GM12878 (cell line): ENCODE results near the gene NALF2. TPM values are rescaled to one million over a fixed set of nuclear protein-coding genes. Genes with fewer than 3 reads are reported as not detected.

ENCODE experiments used
- ATAC-seq: fragments of 200-7000 bp; cut with Tn5 transposase; 3 replicates; pipeline ENCODE4 v1.9.1; 2020; ENCODE audit warnings: mild to moderate bottlenecking, moderate library complexity
- BruUV-seq: library from RNA; stranded (reverse); fragments of 400-500 nt; replicated peaks from 2 replicates; lab custom pipeline; 2021; lab: Mats Ljungman, UMichigan
- CTCF ChIA-PET: fragments of 300-600 bp; sonication (Branson Sonifier 250); formaldehyde crosslinking; extraction: SDS; loops from one replicate; lab custom pipeline; 2021; ENCODE audit warnings: inconsistent platforms; lab: Yijun Ruan, JAX
- POLR2A ChIA-PET: fragments of 350-600 bp; formaldehyde crosslinking; extraction: SDS; loops from one replicate; lab custom pipeline; 2021; ENCODE audit warnings: inconsistent platforms; lab: Charles Lee
- RAD21 ChIA-PET: fragments of 300-600 bp; sonication (Branson Sonifier 250); formaldehyde crosslinking; loops from one replicate; lab custom pipeline; 2023; ENCODE audit warnings: antibody characterized with exemption; ENCODE audit not compliant: unreplicated experiment; lab: Charles Lee
- SMC1A ChIA-PET: fragments of 300-600 bp; sonication (Branson Sonifier 250); formaldehyde crosslinking; loops from one replicate; lab custom pipeline; 2023; ENCODE audit not compliant: unreplicated experiment, uncharacterized antibody; lab: Charles Lee
- DNase-seq: peaks from one replicate; pipeline ENCODE4 v3.0.0-alpha.2; 2011; ENCODE audit warnings: low read depth, low spot score
- FAIRE-seq: peaks from 3 replicates; lab custom pipeline; 2011; peaks lifted over from hg19 to GRCh38; lab: Jason Lieb, UNC
- H2AFZ ChIP-seq: 2 replicates; pipeline ENCODE4 v1.6.0; 2011; ENCODE audit warnings: low read depth, low read length, control low read depth; ENCODE audit not compliant: control insufficient read depth
- H3K27ac ChIP-seq: 2 replicates; pipeline ENCODE4 v1.5.1; 2011; ENCODE audit warnings: control low read depth; ENCODE audit not compliant: control insufficient read depth, insufficient read depth
- H3K27me3 ChIP-seq, 2 experiments: replicated peaks in 1 of 2; 2 replicates each; pipeline versions ENCODE4 v1.6.0 to v1.6.1; 2011; ENCODE audit warnings: low read length in 1 of 2; ENCODE audit not compliant: control insufficient read depth in 2 of 2, insufficient read depth in 2 of 2
- H3K36me3 ChIP-seq, 2 experiments: 2 replicates each; pipeline ENCODE4 v1.5.1; 2011; ENCODE audit warnings: low read length in 1 of 2; ENCODE audit not compliant: control insufficient read depth in 2 of 2, insufficient read depth in 2 of 2
- H3K4me1 ChIP-seq: 2 replicates; pipeline ENCODE4 v1.6.1; 2011; ENCODE audit warnings: mild to moderate bottlenecking, low read length, moderate library complexity, mixed read lengths; ENCODE audit not compliant: control insufficient read depth, insufficient read depth
- H3K4me2 ChIP-seq: 2 replicates; pipeline ENCODE4 v1.6.0; 2011; ENCODE audit warnings: control low read depth; ENCODE audit not compliant: control insufficient read depth, insufficient read depth
- H3K4me3 ChIP-seq: fragments of 200-600 bp; sonication (generic); 2 replicates; pipeline ENCODE4 v1.5.1; 2016
- H3K79me2 ChIP-seq: 2 replicates; pipeline ENCODE4 v1.6.0; 2011; ENCODE audit warnings: low read length; ENCODE audit not compliant: control insufficient read depth, insufficient read depth
- H3K9ac ChIP-seq: 2 replicates; pipeline ENCODE4 v1.8.0; 2011; ENCODE audit warnings: low read length, control low read depth, mixed read lengths; ENCODE audit not compliant: control insufficient read depth, insufficient read depth
- H3K9me3 ChIP-seq: replicated peaks from 3 replicates; pipeline ENCODE4 v1.5.1; 2011; ENCODE audit warnings: mild to moderate bottlenecking, low read length; ENCODE audit not compliant: control insufficient read depth, insufficient read depth
- H4K20me1 ChIP-seq: 2 replicates; pipeline ENCODE4 v1.6.0; 2011; ENCODE audit not compliant: control insufficient read depth, insufficient read depth
- CHD4 ChIP-seq: fragments of 200-600 bp; sonication (generic); IDR thresholded peaks from 2 replicates; pipeline ENCODE4 v1.6.1; 2016; ENCODE audit warnings: mild to moderate bottlenecking
- FOXK2 ChIP-seq: fragments of 450-650 bp; IDR thresholded peaks from 2 replicates; pipeline ENCODE4 v1.6.1; 2017; ENCODE audit warnings: mild to moderate bottlenecking, moderate library complexity
- IKZF2 ChIP-seq, 2 experiments: fragments of 450-650 bp; IDR thresholded peaks; 2 replicates each; pipeline ENCODE4 v1.6.1; 2017; ENCODE audit warnings: mild to moderate bottlenecking in 2 of 2, moderate library complexity in 2 of 2
- KLF5 ChIP-seq: fragments of 450-650 bp; IDR thresholded peaks from 2 replicates; pipeline ENCODE4 v1.6.1; 2014; ENCODE audit warnings: mild to moderate bottlenecking; ENCODE audit not compliant: partially characterized antibody
- NR2C2 ChIP-seq: IDR thresholded peaks from 2 replicates; pipeline ENCODE4 v1.6.1; 2011; ENCODE audit warnings: borderline replicate concordance, low read depth; ENCODE audit not compliant: control insufficient read depth, insufficient read length
- NRF1 ChIP-seq: conservative IDR thresholded peaks from 2 replicates; pipeline ENCODE4 v1.6.1; 2011; ENCODE audit warnings: mild to moderate bottlenecking, low read depth, low read length, improper control_type of control experiment
- SIX5 ChIP-seq: IDR thresholded peaks from 2 replicates; pipeline ENCODE4 v1.6.1; 2011; ENCODE audit warnings: mild to moderate bottlenecking, low read depth, low read length, moderate library complexity; ENCODE audit not compliant: severe bottlenecking
- SMAD5 ChIP-seq: IDR thresholded peaks from 2 replicates; pipeline ENCODE4 v1.6.1; 2016; ENCODE audit warnings: antibody characterized with exemption, low read depth
- SMARCA5 ChIP-seq: fragments of 450-650 bp; IDR thresholded peaks from 2 replicates; pipeline ENCODE4 v1.6.1; 2017; ENCODE audit warnings: mild to moderate bottlenecking
- SPI1 ChIP-seq: IDR thresholded peaks from 2 replicates; pipeline ENCODE4 v1.6.1; 2011; ENCODE audit warnings: low read depth, mild to moderate bottlenecking, low read length, moderate library complexity, borderline replicate concordance; ENCODE audit not compliant: insufficient read depth
- SRF ChIP-seq, 2 experiments: IDR thresholded peaks; 2 replicates each; pipeline ENCODE4 v1.6.1; 2011; ENCODE audit warnings: low read depth in 2 of 2, low read length in 2 of 2, mild to moderate bottlenecking in 1 of 2, moderate library complexity in 1 of 2
- TCF7 ChIP-seq: IDR thresholded peaks from 2 replicates; pipeline ENCODE4 v1.6.1; 2014; ENCODE audit warnings: antibody characterized with exemption, borderline replicate concordance
- ZBED1 ChIP-seq: IDR thresholded peaks from 2 replicates; pipeline ENCODE4 v1.6.1; 2016; ENCODE audit warnings: borderline replicate concordance
- ZNF24 ChIP-seq: fragments of 450-650 bp; IDR thresholded peaks from 2 replicates; pipeline ENCODE4 v1.6.1; 2017; ENCODE audit warnings: antibody characterized with exemption, mild to moderate bottlenecking
- WGBS: methylation state at CpG from one replicate; pipeline ENCODE4 v1.1.6; 2016; ENCODE audit warnings: low lambda C conversion rate; ENCODE audit not compliant: insufficient replicate concordance, insufficient coverage; ENCODE audit errors: missing lambda C conversion rate; 5-methylcytosine and 5-hydroxymethylcytosine counted together
- in situ Hi-C: fragments of 300-500 bp; cut with MboI; formaldehyde crosslinking; loops from 9 replicates; pipeline ENCODE4 v1.14.3; 2018; ENCODE audit warnings: mixed read lengths
- intact Hi-C: fragments of 100-400 bp; cut with micrococcal nuclease; formaldehyde crosslinking; loops from one replicate; pipeline ENCODE4 v1.14.2; 2022; ENCODE audit not compliant: unreplicated experiment
- polyA plus RNA-seq, 11 experiments: library from polyadenylated mRNA; depleted of rRNA in 4 of 11; unstranded in 6 of 11; stranded (reverse) in 5 of 11; fragments of >200 nt; fragmentation: Nextera tagmentation in 4 of 11; fragmentation: Illumina TruSeq in 1 of 11; extraction: Ambion mirVana in 4 of 11; extraction: Trizol in 1 of 11; gene quantifications; 1 replicate in 1 of 11; 2 replicates in 10 of 11; pipeline versions ENCODE4 v1.2.1 to v1.2.3, GENCODE V29; 2011 to 2016; ENCODE audit warnings: inconsistent platforms in 2 of 11, missing spikeins in 2 of 11, low read depth in 1 of 11
- total RNA-seq, 4 experiments: library from RNA; depleted of rRNA in 3 of 4; stranded (reverse); fragments of >200 nt in 3 of 4; fragmentation: Illumina TruSeq in 1 of 4; extraction: Trizol in 1 of 4; gene quantifications; 2 replicates each; pipeline versions ENCODE4 v1.2.1 to v1.2.3, GENCODE V29; 2013 to 2021
- TF ChIP-seq, protein P1 (sequence below), 3 experiments: IDR thresholded peaks in 2 of 3; conservative IDR thresholded peaks in 1 of 3; 2 replicates each; pipeline ENCODE4 v1.5.1; 2011; ENCODE audit warnings: low read depth in 3 of 3, low read length in 3 of 3, mild to moderate bottlenecking in 3 of 3, control low read depth in 2 of 3, moderate library complexity in 2 of 3, inconsistent platforms in 1 of 3, mixed read lengths in 1 of 3; ENCODE audit not compliant: control insufficient read depth in 2 of 3, insufficient read depth in 1 of 3; ENCODE audit errors: extremely low read depth in 1 of 3

Gene NALF2
- total and polyA plus RNA-seq, 10 of the 15 experiments (the other 5 are each of a cell fraction or from before 2014, with no cell fraction given) = not detected

DNA sequence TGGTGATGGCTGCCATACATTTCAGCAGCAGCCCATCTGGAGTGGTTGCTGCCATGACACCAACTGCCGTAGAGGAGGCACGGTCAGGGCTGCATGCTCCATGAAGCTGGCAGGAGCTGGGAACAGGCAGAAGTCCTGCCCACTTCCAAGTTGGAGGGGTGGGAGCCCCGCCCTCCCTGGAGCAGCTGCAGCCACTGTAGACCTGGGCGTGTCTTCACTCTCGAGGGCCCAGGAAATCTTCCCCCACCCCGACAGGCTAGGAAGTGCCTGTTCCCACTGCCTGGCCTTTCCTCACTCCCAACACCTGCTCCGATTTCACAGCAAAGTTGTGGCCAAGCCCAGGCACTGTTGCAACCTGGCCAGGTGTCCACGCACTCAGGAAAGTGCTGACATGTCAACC is 42.3 kb downstream of the NALF2 start:
- TF ChIP-seq ZNF24 (no peak), ZBED1 (no peak), FOXK2 (no peak), SMAD5 (no peak), SIX5 (no peak)
- TF ChIP-seq, protein P1, sequence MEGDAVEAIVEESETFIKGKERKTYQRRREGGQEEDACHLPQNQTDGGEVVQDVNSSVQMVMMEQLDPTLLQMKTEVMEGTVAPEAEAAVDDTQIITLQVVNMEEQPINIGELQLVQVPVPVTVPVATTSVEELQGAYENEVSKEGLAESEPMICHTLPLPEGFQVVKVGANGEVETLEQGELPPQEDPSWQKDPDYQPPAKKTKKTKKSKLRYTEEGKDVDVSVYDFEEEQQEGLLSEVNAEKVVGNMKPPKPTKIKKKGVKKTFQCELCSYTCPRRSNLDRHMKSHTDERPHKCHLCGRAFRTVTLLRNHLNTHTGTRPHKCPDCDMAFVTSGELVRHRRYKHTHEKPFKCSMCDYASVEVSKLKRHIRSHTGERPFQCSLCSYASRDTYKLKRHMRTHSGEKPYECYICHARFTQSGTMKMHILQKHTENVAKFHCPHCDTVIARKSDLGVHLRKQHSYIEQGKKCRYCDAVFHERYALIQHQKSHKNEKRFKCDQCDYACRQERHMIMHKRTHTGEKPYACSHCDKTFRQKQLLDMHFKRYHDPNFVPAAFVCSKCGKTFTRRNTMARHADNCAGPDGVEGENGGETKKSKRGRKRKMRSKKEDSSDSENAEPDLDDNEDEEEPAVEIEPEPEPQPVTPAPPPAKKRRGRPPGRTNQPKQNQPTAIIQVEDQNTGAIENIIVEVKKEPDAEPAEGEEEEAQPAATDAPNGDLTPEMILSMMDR (IDR thresholded peaks at IDR 0.05 in 2 of 3, conservative IDR thresholded peaks at IDR 0.05 in 1 of 3; ENCODE audit: control insufficient read depth in 2 of 3, extremely low read depth in 1 of 3, insufficient read depth in 1 of 3, low read depth in 3 of 3, low read length in 3 of 3) = no peak
- no peaks in the 10 kb centered on the region for H3K79me2 ChIP-seq
- SMC1A ChIA-PET = no interaction called here
- no peak overlapping the region for H2AFZ ChIP-seq
- FAIRE-seq = no peak
- H3K4me1 ChIP-seq = no peaks in the 10 kb centered on the region
- WGBS = 36% methylated on average over 8 of the region's 8 CpGs
- POLR2A ChIA-PET = no interaction called here
- H3K36me3 ChIP-seq = no peaks in the 10 kb centered on the region
- intact Hi-C loops = no loop called here
- ATAC-seq = no peak
- no peak overlapping the region for H3K4me3 ChIP-seq
- no TSS peak for BruUV-seq
- no peaks in the 10 kb centered on the region; the same call in 2 of the 3 replicates for H3K9me3 ChIP-seq
- CTCF ChIA-PET = no interaction called here
- no peak overlapping the region for H3K27ac ChIP-seq
- no peaks in the 10 kb centered on the region for H4K20me1 ChIP-seq
- in situ Hi-C loops = no loop called here
- RAD21 ChIA-PET = no interaction called here
- DNase-seq = no peak
- H3K4me2 ChIP-seq = no peak overlapping the region
- H3K9ac ChIP-seq = no peak overlapping the region
- H3K27me3 ChIP-seq = no peaks in the 10 kb centered on the region

DNA sequence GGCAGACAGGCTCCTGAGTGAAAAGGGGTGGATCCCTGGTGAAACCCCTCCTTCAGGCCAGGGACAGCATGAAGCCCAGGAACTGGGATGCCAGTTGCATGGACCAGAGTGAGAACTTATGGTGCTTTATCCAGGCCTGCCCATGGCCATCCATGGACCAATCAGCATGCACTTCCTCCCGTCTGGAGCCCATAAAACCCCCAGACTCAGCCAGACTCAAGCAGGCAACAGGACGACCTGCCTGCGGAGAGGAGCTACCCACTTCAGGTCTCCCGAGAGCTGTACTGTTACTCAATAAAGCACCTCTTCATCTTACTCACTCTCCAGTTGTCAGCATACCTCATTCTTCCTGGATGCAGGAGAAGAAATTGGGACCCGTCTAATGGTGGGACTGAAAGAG is 42.9 kb downstream of the NALF2 start:
- no peak for DNase-seq
- Histone ChIP-seq H3K9me3 (no peaks in the 10 kb centered on the region; the same call in 2 of the 3 replicates), H3K27me3 (no peaks in the 10 kb centered on the region), H3K9ac (no peak overlapping the region), H3K4me2 (no peak overlapping the region), H3K36me3 (no peaks in the 10 kb centered on the region), H3K4me3 (no peak overlapping the region), H2AFZ (no peak overlapping the region), H4K20me1 (no peaks in the 10 kb centered on the region), H3K79me2 (no peaks in the 10 kb centered on the region), H3K4me1 (no peaks in the 10 kb centered on the region), H3K27ac (no peak overlapping the region)
- no peak for ATAC-seq
- no peak for FAIRE-seq
- in situ Hi-C loops (no loop called here), intact Hi-C loops (no loop called here)
- POLR2A ChIA-PET = no interaction called here
- RAD21 ChIA-PET = no interaction called here
- CTCF ChIA-PET = no interaction called here
- 35% methylated on average over 5 of the region's 5 CpGs for WGBS
- no peak for TF ChIP-seq CHD4
- TF ChIP-seq NR2C2 = no peak
- no peak for TF ChIP-seq TCF7
- no peak for TF ChIP-seq NRF1
- no peak for TF ChIP-seq IKZF2 (IDR thresholded peaks at IDR 0.05)
- no peak for TF ChIP-seq KLF5
- TF ChIP-seq SRF (IDR thresholded peaks at IDR 0.05; ENCODE audit: low read depth in 2 of 2, low read length in 2 of 2) = no peak
- no peak for TF ChIP-seq SPI1
- TF ChIP-seq SMARCA5 = no peak
- SMC1A ChIA-PET = no interaction called here
- BruUV-seq = no TSS peak
